Suprapubic skin (tissue), 4 donors: ENCODE data around the gene AMER3. TPM values are rescaled to one million over a fixed set of nuclear protein-coding genes. Genes with fewer than 3 reads are reported as not detected.

Source experiments
- DNase-seq, 2 donors: peaks; one replicate each; pipeline ENCODE4 v3.0.0-alpha.2; 2019; ENCODE audit warnings: low spot score in 2 of 2
- H3K27ac ChIP-seq: fragments of 200-600 bp; sonication (generic); one replicate; pipeline ENCODE4 v1.5.1; 2019
- H3K27me3 ChIP-seq: fragments of 200-600 bp; sonication (generic); one replicate; pipeline ENCODE4 v1.5.1; 2019
- H3K36me3 ChIP-seq: fragments of 200-600 bp; sonication (generic); one replicate; pipeline ENCODE4 v1.5.1; 2019
- H3K4me1 ChIP-seq: fragments of 200-600 bp; sonication (generic); one replicate; pipeline ENCODE4 v1.5.1; 2019
- H3K4me3 ChIP-seq: fragments of 200-600 bp; sonication (generic); one replicate; pipeline ENCODE4 v1.5.1; 2019; ENCODE audit warnings: mild to moderate bottlenecking
- H3K9me3 ChIP-seq: fragments of 200-600 bp; sonication (generic); one replicate; pipeline ENCODE4 v1.5.1; 2019
- EP300 ChIP-seq: sonication (generic); formaldehyde crosslinking; IDR thresholded peaks from one replicate; pipeline ENCODE4 v1.6.1; 2017; ENCODE audit warnings: antibody characterized with exemption
- POLR2A ChIP-seq, 2 donors: fragments of 450-650 bp; IDR thresholded peaks; one replicate each; pipeline ENCODE4 v1.6.1; 2017; ENCODE audit warnings: antibody characterized with exemption in 2 of 2, mild to moderate bottlenecking in 2 of 2, moderate library complexity in 2 of 2
- POLR2AphosphoS5 ChIP-seq, 3 donors: sonication (generic); formaldehyde crosslinking; IDR thresholded peaks; one replicate each; pipeline ENCODE4 v1.6.1; 2017; ENCODE audit warnings: antibody characterized with exemption in 3 of 3
- WGBS: methylation state at CpG from one replicate; pipeline ENCODE4 v1.1.5; 2018; 5-methylcytosine and 5-hydroxymethylcytosine counted together
- total RNA-seq, 4 donors: library from RNA; depleted of rRNA; stranded (reverse); fragments of >200 nt; gene quantifications; one replicate each; pipeline ENCODE4 v1.1.0, GENCODE V29; 2016
- TF ChIP-seq, protein P1 (sequence below), 2 donors: fragments of 200-600 bp in 1 of 2; fragments of 450-650 bp in 1 of 2; sonication (generic) in 1 of 2; IDR thresholded peaks; one replicate each; pipeline ENCODE4 v1.5.1; 2016 to 2019; ENCODE audit warnings: antibody characterized with exemption in 2 of 2, mild to moderate bottlenecking in 1 of 2, moderate library complexity in 1 of 2

Gene AMER3
- total RNA-seq, 4 donors from 2014 or later: not detected

DNA sequence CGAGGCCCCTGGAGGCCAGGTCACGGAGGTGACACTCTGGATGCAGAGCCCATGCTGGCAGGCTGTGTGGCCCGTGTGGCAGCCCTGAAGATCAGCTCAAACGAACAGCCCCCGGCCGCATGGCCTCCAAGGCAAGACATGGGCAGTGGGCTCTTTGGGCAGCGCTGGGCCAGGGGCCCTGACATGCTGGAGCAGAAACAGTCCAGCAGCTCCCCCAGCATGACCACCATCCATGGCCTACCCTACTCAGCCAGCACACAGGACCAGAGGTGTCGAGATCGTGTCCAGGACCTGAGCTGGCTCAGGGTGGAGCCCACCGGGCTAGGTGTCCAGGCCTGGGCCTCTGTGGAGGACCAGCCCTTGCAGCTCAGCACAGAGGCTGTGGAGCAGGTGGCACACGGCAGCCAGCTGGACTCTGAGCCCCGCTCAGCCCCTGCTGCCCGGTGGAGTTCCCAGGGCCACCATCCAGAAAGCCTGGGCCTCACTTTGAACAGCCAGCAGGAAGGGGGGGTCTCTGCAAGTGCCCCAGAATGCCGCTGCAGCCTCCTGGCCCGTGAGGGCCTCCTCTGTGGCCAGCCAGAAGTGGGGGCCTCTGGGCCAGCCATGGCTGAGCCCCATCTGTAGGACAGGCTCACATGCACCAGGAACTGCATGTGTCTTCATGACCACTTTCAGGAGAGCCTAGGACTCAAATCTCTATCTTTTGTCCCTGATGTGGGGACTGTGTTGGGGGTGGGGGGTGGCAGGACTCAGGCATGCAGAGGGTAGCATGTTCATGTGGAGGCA is 8.9 kb downstream of the AMER3 start:
- TF ChIP-seq EP300 (no peak), POLR2AphosphoS5 (IDR thresholded peaks at IDR 0.05) (no peak), POLR2A (IDR thresholded peaks at IDR 0.05) (no peak)
- TF ChIP-seq, protein P1, sequence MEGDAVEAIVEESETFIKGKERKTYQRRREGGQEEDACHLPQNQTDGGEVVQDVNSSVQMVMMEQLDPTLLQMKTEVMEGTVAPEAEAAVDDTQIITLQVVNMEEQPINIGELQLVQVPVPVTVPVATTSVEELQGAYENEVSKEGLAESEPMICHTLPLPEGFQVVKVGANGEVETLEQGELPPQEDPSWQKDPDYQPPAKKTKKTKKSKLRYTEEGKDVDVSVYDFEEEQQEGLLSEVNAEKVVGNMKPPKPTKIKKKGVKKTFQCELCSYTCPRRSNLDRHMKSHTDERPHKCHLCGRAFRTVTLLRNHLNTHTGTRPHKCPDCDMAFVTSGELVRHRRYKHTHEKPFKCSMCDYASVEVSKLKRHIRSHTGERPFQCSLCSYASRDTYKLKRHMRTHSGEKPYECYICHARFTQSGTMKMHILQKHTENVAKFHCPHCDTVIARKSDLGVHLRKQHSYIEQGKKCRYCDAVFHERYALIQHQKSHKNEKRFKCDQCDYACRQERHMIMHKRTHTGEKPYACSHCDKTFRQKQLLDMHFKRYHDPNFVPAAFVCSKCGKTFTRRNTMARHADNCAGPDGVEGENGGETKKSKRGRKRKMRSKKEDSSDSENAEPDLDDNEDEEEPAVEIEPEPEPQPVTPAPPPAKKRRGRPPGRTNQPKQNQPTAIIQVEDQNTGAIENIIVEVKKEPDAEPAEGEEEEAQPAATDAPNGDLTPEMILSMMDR (IDR thresholded peaks at IDR 0.05): no peak
- Histone ChIP-seq H3K27ac (no peak overlapping the region), H3K36me3 (no peaks in the 10 kb centered on the region), H3K4me3 (no peak overlapping the region), H3K4me1 (no peaks in the 10 kb centered on the region), H3K27me3 (peaks cover 24% of the 10 kb centered on the region), H3K9me3 (no peaks in the 10 kb centered on the region)
- 80% methylated on average over 2 of the region's 15 CpGs for WGBS
- no peak for DNase-seq

DNA sequence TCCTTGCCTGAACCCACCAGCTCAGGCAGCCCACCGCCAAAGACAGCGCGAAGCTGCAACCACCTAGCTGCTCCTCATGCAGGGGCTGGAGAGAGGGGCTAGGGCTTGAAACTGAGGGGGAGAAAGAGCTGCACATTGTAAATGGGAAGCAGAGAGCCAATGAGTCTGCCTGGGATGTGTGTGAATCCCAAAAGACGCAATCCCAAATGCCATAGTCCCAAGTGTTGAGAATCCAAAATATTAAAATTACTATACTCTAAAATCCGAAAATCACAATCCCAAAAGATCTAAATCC is 9.4 kb downstream of the AMER3 start:
- Histone ChIP-seq H3K27me3 (peaks cover 24% of the 10 kb centered on the region), H3K36me3 (no peaks in the 10 kb centered on the region), H3K4me3 (no peak overlapping the region), H3K27ac (no peak overlapping the region), H3K4me1 (no peaks in the 10 kb centered on the region), H3K9me3 (no peaks in the 10 kb centered on the region)
- DNase-seq: no peak
- no peak for TF ChIP-seq POLR2A (IDR thresholded peaks at IDR 0.05)
- TF ChIP-seq POLR2AphosphoS5 (IDR thresholded peaks at IDR 0.05): no peak
- TF ChIP-seq, protein P1 (IDR thresholded peaks at IDR 0.05): no peak
- TF ChIP-seq EP300: no peak
- 88% methylated on average over 5 of the region's 5 CpGs for WGBS

DNA sequence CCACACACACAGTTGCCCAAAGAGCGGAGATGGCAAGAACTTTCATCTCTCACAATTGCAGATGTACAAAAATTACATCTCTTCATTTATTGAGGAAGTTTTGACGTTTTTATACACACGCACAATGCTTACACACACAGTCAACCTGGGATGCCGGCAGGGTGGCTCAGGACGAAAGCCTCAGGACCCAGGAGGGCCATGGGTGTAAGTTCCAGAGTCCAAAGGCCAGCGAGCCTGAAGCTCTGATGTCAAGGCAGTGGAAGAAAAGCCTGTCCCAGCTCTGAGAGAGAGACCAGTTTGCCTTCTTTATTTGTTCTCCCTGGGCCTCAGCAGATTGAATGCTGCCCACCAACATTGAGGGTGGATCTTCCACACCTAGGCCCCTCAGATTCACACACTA is 10.1 kb downstream of the AMER3 start:
- H3K4me3 ChIP-seq: no peak overlapping the region
- no peaks in the 10 kb centered on the region for H3K36me3 ChIP-seq
- TF ChIP-seq POLR2A (IDR thresholded peaks at IDR 0.05) (no peak), EP300 (no peak), POLR2AphosphoS5 (IDR thresholded peaks at IDR 0.05) (no peak)
- TF ChIP-seq, protein P1 (IDR thresholded peaks at IDR 0.05): no peak
- H3K9me3 ChIP-seq: no peaks in the 10 kb centered on the region
- no peak for DNase-seq
- H3K4me1 ChIP-seq: no peaks in the 10 kb centered on the region
- H3K27ac ChIP-seq: no peak overlapping the region
- WGBS: 81% methylated on average over 6 of the region's 6 CpGs
- H3K27me3 ChIP-seq: peaks cover 24% of the 10 kb centered on the region

DNA sequence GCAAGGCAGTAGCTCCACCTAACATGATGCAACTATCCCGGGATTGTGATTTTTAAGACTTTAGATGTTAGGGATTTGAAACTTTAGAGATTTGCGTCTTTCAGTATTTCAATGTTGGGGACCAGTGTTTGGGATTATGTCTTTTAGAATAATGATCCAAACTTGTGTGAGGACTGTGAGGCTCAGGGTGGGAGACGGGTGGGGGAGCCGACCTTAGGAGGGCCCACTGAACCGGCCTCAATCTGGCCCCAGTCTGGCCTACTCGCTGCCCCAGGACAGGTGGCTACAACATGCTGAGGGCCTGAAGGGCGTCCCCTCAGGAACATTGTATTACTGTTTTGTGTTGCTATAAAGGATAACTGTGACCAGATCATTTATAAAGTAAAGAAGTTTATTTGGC is 10.7 kb downstream of the AMER3 start:
- Histone ChIP-seq H3K27me3 (peaks cover 24% of the 10 kb centered on the region), H3K4me1 (no peaks in the 10 kb centered on the region), H3K4me3 (no peak overlapping the region), H3K27ac (no peak overlapping the region), H3K9me3 (no peaks in the 10 kb centered on the region), H3K36me3 (no peaks in the 10 kb centered on the region)
- WGBS: 72% methylated on average over 7 of the region's 7 CpGs
- TF ChIP-seq EP300 (no peak), POLR2AphosphoS5 (IDR thresholded peaks at IDR 0.05) (no peak), POLR2A (IDR thresholded peaks at IDR 0.05) (no peak)
- TF ChIP-seq, protein P1 (IDR thresholded peaks at IDR 0.05): no peak
- no peak for DNase-seq

DNA sequence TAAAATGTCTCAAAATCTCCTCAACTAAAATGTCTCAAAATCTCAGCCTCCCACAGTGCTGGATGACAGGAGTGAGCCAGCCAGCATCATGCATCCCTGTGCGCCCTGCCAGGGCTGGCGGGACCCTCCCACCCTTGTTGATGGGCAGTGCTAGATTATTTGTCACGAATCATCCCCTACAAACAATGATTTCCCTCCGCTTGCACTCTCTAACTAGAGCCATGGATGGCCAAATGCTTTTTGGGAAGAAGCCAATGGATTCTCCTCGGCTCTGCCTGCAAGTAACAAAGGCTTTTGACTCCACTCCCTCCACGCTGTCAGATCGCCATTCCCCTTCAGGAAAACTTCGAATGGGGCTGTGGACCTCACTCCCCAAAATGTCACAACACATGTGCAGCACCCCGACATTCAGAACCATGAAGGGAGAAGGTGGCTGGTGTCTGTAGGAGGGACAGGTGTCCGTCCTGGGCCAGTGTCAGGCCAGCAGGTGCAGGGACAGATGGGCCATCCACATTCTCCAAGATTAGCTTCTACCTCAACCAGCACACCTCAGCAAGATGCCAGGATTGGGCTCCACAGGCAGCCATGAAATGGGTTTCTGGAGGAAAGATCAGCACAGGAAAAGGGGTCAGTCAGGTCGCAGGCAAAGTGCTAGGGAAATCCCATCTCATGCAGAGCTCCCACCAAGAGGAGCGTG is 11.5 kb downstream of the AMER3 start:
- no peaks in the 10 kb centered on the region for H3K9me3 ChIP-seq
- peaks cover 21% of the 10 kb centered on the region for H3K27me3 ChIP-seq
- no peaks in the 10 kb centered on the region for H3K4me1 ChIP-seq
- H3K4me3 ChIP-seq: no peak overlapping the region
- DNase-seq: no peak
- H3K27ac ChIP-seq: no peak overlapping the region
- TF ChIP-seq EP300 (no peak), POLR2A (IDR thresholded peaks at IDR 0.05) (no peak), POLR2AphosphoS5 (IDR thresholded peaks at IDR 0.05) (no peak)
- TF ChIP-seq, protein P1 (IDR thresholded peaks at IDR 0.05): no peak
- WGBS: 69% methylated on average over 10 of the region's 12 CpGs
- H3K36me3 ChIP-seq: no peaks in the 10 kb centered on the region
